Heart left ventricle (tissue), 16 donors: ENCODE results near the gene RNF224. TPM values are rescaled to one million over a fixed set of nuclear protein-coding genes. Genes with fewer than 3 reads are reported as not detected.
A peak's percentile ranks its signal among the peaks of the same experiment; 100 is the strongest.

ENCODE experiments used
- ATAC-seq, 4 donors: fragments of 200-7000 bp; cut with Tn5 transposase; one replicate each; pipeline ENCODE4 v1.9.1; 2020 to 2022; ENCODE audit warnings: moderate library complexity in 4 of 4, mild to moderate bottlenecking in 3 of 4, moderate number of reproducible peaks in 1 of 4
- DNase-seq, 5 donors: peaks; one replicate each; pipeline ENCODE4 v3.0.0-alpha.2; 2020
- H3K27ac ChIP-seq, 12 donors: fragments of 200-600 bp; sonication (generic) in 4 of 12; one replicate each; pipeline versions ENCODE4 v1.5.0 to v1.8.0; 2016 to 2022; ENCODE audit warnings: mild to moderate bottlenecking in 2 of 12
- H3K27me3 ChIP-seq, 9 donors: fragments of 200-600 bp; sonication (generic) in 2 of 9; one replicate each; pipeline versions ENCODE4 v1.5.1 to v1.8.0; 2016 to 2022; ENCODE audit warnings: mild to moderate bottlenecking in 3 of 9
- H3K36me3 ChIP-seq, 9 donors: fragments of 200-600 bp; sonication (generic) in 2 of 9; one replicate each; pipeline versions ENCODE4 v1.5.0 to v1.8.0; 2018 to 2022; ENCODE audit warnings: mild to moderate bottlenecking in 2 of 9
- H3K4me1 ChIP-seq, 12 donors: fragments of 200-600 bp; sonication (generic) in 4 of 12; one replicate each; pipeline versions ENCODE4 v1.5.0 to v1.8.0; 2016 to 2022; ENCODE audit warnings: mild to moderate bottlenecking in 3 of 12
- H3K4me3 ChIP-seq, 12 donors: fragments of 200-600 bp; sonication (generic) in 4 of 12; one replicate each; pipeline versions ENCODE4 v1.5.0 to v1.8.0; 2017 to 2022; ENCODE audit warnings: mild to moderate bottlenecking in 9 of 12, moderate library complexity in 4 of 12
- H3K9me3 ChIP-seq, 12 donors: fragments of 200-600 bp; sonication (generic) in 4 of 12; one replicate each; pipeline versions ENCODE4 v1.5.0 to v1.8.0; 2016 to 2022; ENCODE audit warnings: mild to moderate bottlenecking in 1 of 12
- POLR2A ChIP-seq, 2 donors: fragments of 450-650 bp; IDR thresholded peaks; one replicate each; pipeline ENCODE4 v1.6.1; 2017; ENCODE audit warnings: antibody characterized with exemption in 2 of 2, mild to moderate bottlenecking in 2 of 2, moderate library complexity in 2 of 2
- WGBS, 4 donors: extraction: QIAGEN DNeasy Blood & Tissue Kit in 2 of 4; methylation state at CpG; one replicate each; pipeline versions ENCODE4 v1.1.5 to v1.1.7; 2013 to 2018; 5-methylcytosine and 5-hydroxymethylcytosine counted together
- intact Hi-C, 10 donors: fragments of 100-400 bp; cut with DNase I; formaldehyde crosslinking; loops; one replicate each; pipeline versions ENCODE4 v1.11.1 to v1.14.2; 2022
- polyA plus RNA-seq, 2 donors: library from polyadenylated mRNA; stranded (reverse); fragments of 200-250 nt; gene quantifications; one replicate each; pipeline ENCODE4 v1.2.3, GENCODE V29; 2013
- total RNA-seq, 9 donors: library from RNA; depleted of rRNA in 2 of 9; stranded (reverse); fragments of >200 nt in 2 of 9; fragmentation: NEBNext Ultra II Directional in 3 of 9; extraction: Animal tissue kit (Norgen Biotek cat#: 25700) in 3 of 9; gene quantifications; one replicate each; pipeline versions ENCODE4 v1.1.0 to v1.2.4, GENCODE V29; 2016 to 2023
- TF ChIP-seq, protein P1 (sequence below), 12 donors: fragments of 200-600 bp; sonication (generic) in 4 of 12; IDR thresholded peaks; one replicate each; pipeline versions ENCODE4 v1.5.0 to v1.8.0; 2018 to 2022; ENCODE audit warnings: antibody characterized with exemption in 12 of 12, mild to moderate bottlenecking in 5 of 12
- donor health status: ischemic (EF 13 %, LVEDD 7.1; RV severe dilation, severe dysfunction).
- donor health status: healthy with polysubstance abuse.
- donor health status: DM: no; HTN: yes; CAD: no.
- donor health status: DM: no; HTN: no; CAD: no.
- donor health status: ischemic (EF 25% LVEDD 6.9; RV normal size, moderate dysfunction).
- donor health status: ischemic (EF 25% LVEDD 5.7; RV mildly dilated, moderate dysfunction).
- donor health status: healthy.
- donor health status: DM: yes; HTN: yes; CAD: no.
- donor health status: ischemic (EF 35%, LVEDD 5.7; RV mildly dilated, moderate dysfunction).
- donor health status: nonischemic (EF 11% LVEDD 7.7; RV severe dilation, severe dysfunction).
- donor health status: DM: yes; HTN: yes; CAD: no.
- donor health status: PGD.
- donor health status: ischemic (EF 29% LVEDD 5.4; RV normal size, mild dysfunction).
- donor health status: nonischemic (EF 23%, LVEDD 6.1; RV moderate dilation, normal function).

The RNF224 gene
- total and polyA plus RNA-seq, 11 donors: not detected

DNA sequence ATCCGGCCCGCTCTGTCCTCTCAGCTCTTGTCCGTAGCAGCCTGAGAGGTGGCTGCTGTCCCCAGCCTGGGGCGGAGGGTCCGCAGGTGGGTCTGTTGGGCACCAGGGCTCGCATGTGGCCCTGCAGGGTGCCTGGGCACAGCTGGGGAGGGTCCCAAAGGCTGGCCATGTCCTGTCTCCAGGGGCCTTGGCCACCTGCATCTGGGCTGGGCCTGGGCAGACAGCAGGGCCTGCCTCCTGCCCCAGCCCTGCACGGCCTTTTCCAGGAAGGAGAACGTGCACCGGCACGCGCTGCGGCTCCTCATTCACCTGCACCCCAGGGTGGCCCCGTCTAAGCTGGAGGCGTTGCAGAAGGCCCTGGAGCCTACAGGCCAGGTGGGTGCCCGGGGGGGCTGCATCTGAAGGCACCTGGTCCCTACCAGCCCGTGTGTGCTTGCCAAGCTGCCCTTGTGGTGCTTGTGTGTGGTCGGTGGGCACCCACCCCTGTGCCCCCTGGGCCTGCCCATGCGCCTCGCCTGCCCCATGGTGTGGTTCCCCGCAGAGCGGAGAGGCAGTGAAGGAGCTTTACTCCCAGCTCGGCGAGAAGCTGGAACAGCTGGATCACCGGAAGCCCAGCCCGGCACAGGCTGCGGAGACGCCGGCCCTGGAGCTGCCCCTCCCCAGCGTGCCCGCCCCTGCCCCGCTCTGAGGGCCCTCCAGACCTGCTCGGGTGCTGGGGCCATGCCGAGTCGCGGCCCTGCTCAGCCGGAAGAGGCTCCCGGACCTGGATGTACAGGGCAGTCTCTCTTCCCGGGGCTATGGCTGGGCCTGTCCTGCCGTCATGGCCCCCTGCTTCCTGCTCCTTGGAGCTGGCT lies 45.2 kb downstream of the RNF224 start:
- Histone ChIP-seq H3K27ac (peak overlapping the region in 4 of 12 donors; percentile 34 to 73 (median 50)), H3K4me3 (no peak overlapping the region), H3K27me3 (no peaks in the 10 kb centered on the region), H3K4me1 (peaks cover 9 to 88% (median 58%) of the 10 kb centered on the region in 12 donors), H3K36me3 (peaks cover 0 to 51% (median 23%) of the 10 kb centered on the region in 9 donors), H3K9me3 (no peaks in the 10 kb centered on the region)
- ATAC-seq: no peak
- WGBS, 4 donors: 91 to 94% (median 93%) methylated on average over 19 to 39 of the region's 39 CpGs
- intact Hi-C loops: no loop called here
- TF ChIP-seq, protein P1, sequence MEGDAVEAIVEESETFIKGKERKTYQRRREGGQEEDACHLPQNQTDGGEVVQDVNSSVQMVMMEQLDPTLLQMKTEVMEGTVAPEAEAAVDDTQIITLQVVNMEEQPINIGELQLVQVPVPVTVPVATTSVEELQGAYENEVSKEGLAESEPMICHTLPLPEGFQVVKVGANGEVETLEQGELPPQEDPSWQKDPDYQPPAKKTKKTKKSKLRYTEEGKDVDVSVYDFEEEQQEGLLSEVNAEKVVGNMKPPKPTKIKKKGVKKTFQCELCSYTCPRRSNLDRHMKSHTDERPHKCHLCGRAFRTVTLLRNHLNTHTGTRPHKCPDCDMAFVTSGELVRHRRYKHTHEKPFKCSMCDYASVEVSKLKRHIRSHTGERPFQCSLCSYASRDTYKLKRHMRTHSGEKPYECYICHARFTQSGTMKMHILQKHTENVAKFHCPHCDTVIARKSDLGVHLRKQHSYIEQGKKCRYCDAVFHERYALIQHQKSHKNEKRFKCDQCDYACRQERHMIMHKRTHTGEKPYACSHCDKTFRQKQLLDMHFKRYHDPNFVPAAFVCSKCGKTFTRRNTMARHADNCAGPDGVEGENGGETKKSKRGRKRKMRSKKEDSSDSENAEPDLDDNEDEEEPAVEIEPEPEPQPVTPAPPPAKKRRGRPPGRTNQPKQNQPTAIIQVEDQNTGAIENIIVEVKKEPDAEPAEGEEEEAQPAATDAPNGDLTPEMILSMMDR (IDR thresholded peaks at IDR 0.05): no peak
- no peak for TF ChIP-seq POLR2A (IDR thresholded peaks at IDR 0.05)
- peak in 1 of 5 donors; percentile 6 for DNase-seq

DNA sequence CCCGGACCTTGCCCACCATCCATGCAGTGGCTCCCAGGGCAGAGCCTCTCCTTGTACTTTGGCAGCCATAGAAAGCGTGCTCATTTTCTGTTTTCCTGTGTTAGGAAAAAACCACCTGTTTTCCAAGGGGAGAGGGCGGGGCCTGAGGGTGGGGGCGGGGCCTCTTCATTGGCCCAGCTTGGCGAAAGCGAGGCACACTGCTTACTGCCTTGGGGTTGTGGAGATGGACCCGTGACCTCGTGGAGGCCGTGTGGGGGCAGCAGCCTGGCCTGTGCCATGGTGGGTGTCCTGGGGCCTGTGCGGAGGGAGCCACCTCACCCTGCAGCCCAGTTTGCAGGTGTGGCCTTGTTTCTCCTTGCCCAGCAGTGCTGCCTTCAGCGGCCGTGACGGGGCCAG lies 45.8 kb downstream of the RNF224 start:
- H3K27ac ChIP-seq: no peak overlapping the region
- H3K4me3 ChIP-seq: no peak overlapping the region
- H3K9me3 ChIP-seq: no peaks in the 10 kb centered on the region
- DNase-seq (no peak), ATAC-seq (no peak)
- H3K4me1 ChIP-seq: peaks cover 9 to 88% (median 59%) of the 10 kb centered on the region in 12 donors
- H3K36me3 ChIP-seq: peaks cover 0 to 45% (median 21%) of the 10 kb centered on the region in 9 donors
- WGBS, 4 donors: 82 to 92% (median 89%) methylated on average over 10 to 13 of the region's 13 CpGs
- intact Hi-C loops: no loop called here
- TF ChIP-seq, protein P1 (IDR thresholded peaks at IDR 0.05): no peak
- no peak for TF ChIP-seq POLR2A (IDR thresholded peaks at IDR 0.05)
- H3K27me3 ChIP-seq: no peaks in the 10 kb centered on the region

DNA sequence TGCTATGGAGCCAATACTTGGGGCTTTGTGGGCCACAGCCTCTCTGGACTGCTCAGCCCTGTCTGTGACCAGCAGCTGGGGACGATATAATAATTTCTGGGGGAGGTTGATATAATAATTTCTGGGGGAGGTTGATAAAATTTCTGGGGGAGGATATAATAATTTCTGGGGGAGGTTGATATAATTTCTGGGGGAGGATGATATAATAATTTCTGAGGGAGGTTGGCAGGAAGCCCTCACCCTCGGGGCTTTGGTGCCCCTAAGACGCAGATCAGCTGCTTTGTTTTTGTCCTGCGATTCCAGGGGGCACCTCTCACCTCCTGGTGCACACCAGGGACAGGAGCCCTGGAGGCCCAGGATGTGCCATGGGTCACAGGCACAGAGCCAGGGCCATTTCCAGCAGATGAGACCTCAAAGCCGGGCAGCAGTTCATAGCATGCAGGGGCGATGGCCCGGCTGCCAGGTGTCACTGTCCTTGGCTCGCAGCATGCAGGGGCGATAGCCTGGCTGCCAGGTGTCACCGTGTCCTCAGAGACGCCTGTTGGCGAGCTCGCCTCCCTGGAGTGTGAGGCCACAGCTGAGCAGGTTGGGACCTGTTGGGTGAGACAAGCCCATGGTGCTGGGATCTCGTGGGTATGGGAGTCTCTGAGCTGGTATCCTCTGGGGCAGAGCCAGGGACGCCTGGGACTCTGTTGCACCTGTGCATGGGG lies 46.5 kb downstream of the RNF224 start:
- Histone ChIP-seq H3K4me1 (peaks cover 9 to 87% (median 56%) of the 10 kb centered on the region in 12 donors), H3K27ac (peak overlapping the region in 1 of 12 donors; percentile 1), H3K36me3 (peaks cover 0 to 43% (median 21%) of the 10 kb centered on the region in 9 donors), H3K9me3 (no peaks in the 10 kb centered on the region), H3K4me3 (no peak overlapping the region), H3K27me3 (no peaks in the 10 kb centered on the region)
- 61 to 75% (median 70%) methylated on average over 4 to 15 of the region's 15 CpGs for WGBS, 4 donors
- intact Hi-C loops: no loop called here
- ATAC-seq (no peak), DNase-seq (peak in 2 of 5 donors; percentile 15 to 38)
- TF ChIP-seq POLR2A (IDR thresholded peaks at IDR 0.05): no peak
- TF ChIP-seq, protein P1 (IDR thresholded peaks at IDR 0.05): no peak

DNA sequence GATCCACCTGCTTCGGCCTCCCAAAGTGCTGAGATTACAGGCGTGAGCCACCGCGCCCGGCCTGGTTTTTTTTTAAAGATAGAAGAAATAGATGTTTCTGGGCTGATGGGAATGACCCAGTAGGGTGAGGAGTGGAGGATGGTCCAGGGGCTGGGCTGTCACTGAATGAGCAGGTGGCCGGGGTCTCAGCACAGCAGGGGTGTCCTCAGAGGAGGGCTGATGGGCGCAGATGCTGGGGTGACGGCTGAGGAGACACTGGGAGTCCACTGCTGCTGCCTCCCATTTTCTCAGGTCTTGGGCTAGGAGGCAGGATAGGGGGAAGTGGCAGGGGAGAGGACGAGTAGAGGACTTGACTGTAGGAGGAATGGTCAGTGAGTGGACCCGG lies 47.9 kb downstream of the RNF224 start:
- Histone ChIP-seq H3K4me1 (peaks cover 6 to 87% (median 50%) of the 10 kb centered on the region in 12 donors), H3K36me3 (peaks cover 0 to 46% (median 30%) of the 10 kb centered on the region in 9 donors), H3K27me3 (no peaks in the 10 kb centered on the region), H3K9me3 (no peaks in the 10 kb centered on the region), H3K27ac (peak overlapping the region in 8 of 12 donors; percentile 94 to 100 (median 98)), H3K4me3 (no peak overlapping the region)
- intact Hi-C loops: no loop called here
- ATAC-seq (no peak), DNase-seq (peak in 1 of 5 donors; percentile 5)
- 85 to 92% (median 88%) methylated on average over 10 of the region's 10 CpGs for WGBS, 4 donors
- TF ChIP-seq, protein P1 (IDR thresholded peaks at IDR 0.05): no peak
- no peak for TF ChIP-seq POLR2A (IDR thresholded peaks at IDR 0.05)
